HG03442 (cell line): Measurements from ENCODE around the gene ALOXE3.

Experiments used
- ATAC-seq: cut with Tn5 transposase; IDR thresholded peaks from one replicate; pipeline ENCODE4 v1.9.1; 2021; ENCODE audit warnings: mild to moderate bottlenecking, moderate library complexity; ENCODE audit not compliant: unreplicated experiment

The ALOXE3 gene

GRCh38 chr17:8142887-8143580 is 24.7 kb upstream of the ALOXE3 start:
- ATAC-seq, result no peak

DNA sequence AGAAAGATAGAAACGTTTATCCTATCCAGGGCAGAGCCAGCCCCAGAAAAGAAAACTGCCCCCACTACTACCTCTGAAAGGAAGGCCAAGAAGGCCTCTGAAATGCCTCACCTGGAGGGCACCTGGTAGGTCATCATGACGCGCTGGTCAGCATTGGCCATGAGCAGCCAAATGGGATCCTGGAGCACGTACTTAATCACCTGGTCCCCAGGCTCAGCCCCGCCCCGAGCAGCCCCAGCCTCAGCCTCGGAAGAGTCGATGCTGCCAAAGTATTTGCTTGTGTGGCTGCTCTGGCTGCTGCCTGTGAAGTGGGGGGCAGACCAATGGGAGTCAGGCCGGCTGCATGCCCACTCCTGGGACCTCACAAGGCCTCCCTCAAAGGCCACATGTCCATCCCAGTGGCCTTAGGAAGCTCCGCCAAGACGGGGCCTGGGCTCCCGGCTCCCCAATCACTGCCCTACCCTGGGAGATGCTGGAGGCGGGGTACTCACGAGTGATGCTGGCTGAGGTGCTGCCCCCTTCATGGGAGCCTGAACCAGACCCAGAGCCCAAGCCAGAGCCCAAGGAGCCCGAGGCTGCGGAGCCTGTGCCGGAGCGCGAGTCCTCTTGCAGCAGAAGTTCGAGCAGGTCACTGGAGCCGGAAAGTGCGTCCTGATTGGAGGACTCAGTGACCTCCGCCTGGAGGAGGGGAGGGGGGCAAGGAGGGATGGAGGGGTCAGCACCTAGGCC is 24.0 kb upstream of the ALOXE3 start:
- no peak for ATAC-seq

GRCh38 chr17:8141741-8142140 is 23.4 kb upstream of the ALOXE3 start:
- no peak for ATAC-seq

- ATAC-seq, result no peak
Observed at GRCh38 chr17:8141045-8141444, 22.7 kb upstream of the ALOXE3 start.

DNA sequence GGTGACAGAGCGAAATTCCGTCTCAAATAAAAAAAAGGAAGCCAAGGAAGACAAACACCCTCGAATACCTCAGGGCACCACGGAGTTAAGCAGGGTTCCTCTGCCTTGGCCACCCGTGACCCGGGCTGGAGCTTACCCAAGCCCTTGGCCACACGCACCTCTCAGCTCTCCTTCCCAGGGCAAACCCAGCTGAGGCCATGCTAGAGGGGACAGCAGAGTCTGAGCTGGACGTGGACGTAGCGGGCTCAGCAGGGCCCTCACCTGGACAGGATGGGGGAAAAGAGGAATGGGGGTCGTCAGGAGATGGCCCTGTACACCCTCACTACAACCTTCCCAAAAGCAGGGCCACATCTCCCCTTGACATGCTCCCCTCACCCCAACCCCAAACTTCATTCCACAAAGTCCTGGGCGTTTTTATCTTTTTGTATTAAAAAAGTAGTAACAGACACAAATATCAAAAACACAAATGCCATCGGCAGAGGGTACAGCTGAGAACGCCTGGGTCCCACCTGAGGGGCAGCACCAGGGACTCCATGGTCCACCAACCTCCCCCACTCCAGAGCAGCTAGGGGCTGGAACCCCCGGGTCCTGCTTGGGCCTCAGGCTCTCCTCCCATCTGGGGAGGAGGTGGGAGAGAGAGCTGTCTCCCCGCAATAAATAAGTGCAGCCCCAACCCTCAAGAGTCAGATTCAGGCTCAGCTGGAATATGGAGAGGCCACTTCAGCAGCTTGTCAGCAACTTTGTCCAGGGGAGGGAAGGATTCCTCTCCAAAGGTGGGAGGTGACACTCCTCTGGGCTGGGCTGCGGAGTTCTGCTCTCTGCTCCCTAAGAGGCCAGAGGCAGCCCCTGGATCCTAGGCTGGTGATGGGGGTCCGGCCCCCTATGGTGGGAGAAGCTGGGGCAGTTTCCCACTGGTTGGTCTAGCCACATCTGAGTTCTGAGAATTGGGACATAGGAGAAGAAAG is 22.0 kb upstream of the ALOXE3 start:
- ATAC-seq, result no peak

- peak; percentile 81 for ATAC-seq
Observed at GRCh38 chr17:8138672-8139371, 20.5 kb upstream of the ALOXE3 start.

- no peak for ATAC-seq
Observed at GRCh38 chr17:8138374-8138671, 20.0 kb upstream of the ALOXE3 start.

GRCh38 chr17:8137645-8138373 is 19.5 kb upstream of the ALOXE3 start:
- no peak for ATAC-seq

DNA sequence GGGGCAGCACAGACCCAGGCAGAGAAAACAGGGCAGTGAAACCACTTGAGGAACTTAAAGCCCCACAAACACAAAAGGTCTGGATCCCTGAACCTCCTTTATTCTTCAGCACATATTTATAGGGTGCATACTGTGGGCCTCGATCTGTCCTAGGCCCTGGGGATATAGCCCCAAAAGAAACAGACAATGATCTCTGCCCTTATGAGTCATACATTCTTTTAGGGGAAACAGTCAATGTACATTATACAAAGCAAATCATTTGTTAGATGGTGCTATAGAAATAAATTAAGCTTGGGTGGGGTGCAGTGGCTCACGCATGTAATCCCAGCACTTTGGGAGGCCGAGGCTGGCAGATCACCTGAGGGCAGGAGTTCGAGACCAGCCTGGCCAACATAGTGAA is 15.6 kb upstream of the ALOXE3 start:
- ATAC-seq, result no peak

DNA sequence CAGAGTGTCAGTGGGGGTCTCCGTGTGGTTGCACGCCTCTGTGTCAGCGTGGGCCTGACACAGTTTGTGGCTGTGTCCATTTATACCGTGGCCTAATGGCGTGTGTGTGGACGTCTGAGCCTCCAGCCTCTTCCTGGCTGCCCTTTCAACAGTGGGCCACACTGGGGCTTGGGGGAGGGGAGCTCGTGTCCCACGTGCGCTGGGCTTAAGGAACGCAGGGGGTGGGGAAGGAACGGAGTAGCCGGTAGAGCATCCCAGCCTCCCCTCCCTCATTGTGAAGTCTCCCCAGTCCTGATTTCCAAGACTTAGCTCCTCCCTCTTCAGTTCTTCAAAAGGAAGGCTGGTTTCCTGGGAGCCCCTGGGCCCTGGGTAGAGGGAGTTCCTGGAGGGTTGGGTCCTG is 15.1 kb upstream of the ALOXE3 start:
- no peak for ATAC-seq

GRCh38 chr17:8131844-8132441 is 13.6 kb upstream of the ALOXE3 start:
- ATAC-seq, result no peak

- ATAC-seq, result no peak
Observed at GRCh38 chr17:8128125-8128784, 9.9 kb upstream of the ALOXE3 start.

DNA sequence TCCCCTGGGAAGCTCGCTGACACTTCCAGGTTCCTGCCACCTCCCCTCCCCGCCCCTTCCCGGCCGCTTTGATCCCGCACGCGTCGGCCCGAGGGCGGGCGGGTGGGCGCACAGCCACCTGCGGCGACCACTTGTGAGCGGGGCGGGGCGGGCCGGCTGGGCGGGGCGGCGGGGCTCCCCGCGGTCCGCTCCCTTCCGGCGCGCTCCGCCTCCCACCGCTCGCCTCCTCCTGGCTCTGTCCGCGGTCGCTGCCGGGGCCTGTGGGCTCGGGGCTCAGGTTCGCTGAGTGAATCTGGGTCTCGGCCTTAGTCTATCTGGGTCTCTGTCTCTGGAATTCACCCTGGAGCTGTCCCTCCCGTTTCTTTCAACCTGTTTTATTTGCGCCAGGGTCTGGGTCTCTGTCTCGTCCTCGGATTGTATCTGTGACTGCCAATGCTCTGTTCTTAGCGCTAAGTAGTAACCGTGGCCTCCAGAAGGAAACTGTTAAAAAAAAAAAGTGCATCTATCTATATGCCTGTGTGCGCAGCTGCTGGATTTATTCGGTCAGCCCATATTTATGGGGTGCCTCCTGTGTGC is 8.3 kb upstream of the ALOXE3 start:
- ATAC-seq, result no peak

- ATAC-seq, result no peak
Observed at GRCh38 chr17:8125947-8126490, 7.7 kb upstream of the ALOXE3 start.

DNA sequence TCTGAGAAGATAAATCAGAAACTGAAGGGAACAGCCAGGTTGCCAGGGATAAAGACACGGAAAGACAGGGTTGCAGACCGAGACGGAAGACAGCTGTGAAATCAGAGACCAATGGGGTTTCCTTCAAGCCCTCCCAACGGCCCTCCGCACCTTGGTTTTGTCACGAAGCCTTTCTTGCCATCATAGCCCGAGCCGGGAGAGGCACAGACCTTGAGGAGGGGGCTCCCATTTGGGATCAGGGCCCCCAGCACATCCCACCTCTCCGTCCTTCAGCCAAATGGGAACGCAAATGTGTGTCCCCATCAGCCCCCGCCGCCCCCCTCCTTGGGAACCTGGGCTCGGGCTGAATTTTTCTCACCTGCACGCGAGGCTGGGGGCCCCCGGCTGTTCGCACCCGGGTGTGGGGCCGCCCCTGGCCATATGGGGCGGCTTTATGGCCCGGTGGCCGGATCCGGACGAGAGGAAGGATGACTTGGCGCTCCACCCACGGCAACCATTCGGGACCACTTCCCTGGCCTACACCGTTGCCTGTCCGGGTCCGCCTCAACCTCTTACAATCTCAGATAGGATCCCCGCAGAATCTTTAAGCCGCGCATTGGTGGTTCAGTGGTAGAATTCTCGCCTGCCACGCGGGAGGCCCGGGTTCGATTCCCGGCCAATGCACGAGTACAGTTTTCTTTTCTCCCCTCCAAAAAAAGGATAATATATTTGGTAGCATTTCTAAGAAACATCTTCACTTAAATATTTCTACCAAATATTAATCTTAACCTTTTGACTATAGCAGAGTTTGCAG is 7.0 kb upstream of the ALOXE3 start:
- no peak for ATAC-seq

DNA sequence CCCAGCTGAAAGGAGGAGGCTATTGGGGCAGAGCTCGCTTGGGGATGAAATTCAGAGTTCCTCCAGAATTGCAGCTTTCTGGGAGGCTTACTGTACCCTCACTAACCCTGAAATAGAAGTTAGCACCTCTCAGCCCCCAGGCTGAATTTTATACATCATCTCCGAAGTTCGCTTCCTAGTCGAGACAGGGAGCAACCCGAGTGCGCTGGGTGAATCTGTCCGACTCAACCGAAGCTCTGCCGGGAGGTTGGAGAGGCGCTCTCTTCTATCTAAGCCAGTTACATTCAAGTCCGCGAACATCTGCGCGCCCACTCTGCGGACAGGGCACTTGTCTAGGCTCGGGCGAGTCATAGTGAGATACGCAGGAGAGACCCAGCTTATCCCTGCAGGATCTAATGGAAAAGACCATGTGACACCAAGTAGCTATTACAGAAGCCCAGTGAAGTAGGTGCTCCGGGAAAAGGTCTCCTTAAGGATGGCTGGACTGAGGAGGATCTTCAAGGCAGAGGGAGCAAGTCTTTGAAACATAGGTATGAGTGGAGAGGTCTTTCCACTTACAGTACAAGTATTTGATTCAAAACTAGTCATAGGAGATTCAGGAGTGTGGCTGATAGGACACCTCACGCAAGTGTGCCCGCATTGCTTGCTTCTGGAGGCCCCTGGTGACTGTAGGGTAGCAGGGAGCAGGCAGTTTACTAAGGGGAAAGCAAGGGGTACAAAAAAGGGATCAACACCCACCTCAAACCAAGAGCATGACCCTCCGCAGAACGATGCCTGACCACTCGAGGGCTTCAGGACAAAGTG is 6.2 kb upstream of the ALOXE3 start:
- no peak for ATAC-seq

- ATAC-seq, result no peak
Observed at GRCh38 chr17:8123695-8124349, 5.5 kb upstream of the ALOXE3 start, which contains the start of gene HES7. TSS of gene HES7 (minus strand) at chr17:8124106. CDS start at chr17:8124084, 22 bp downstream.
